CD4-positive, CD25-positive, alpha-beta regulatory T cell (primary cell): ENCODE data around the gene PIP5K1B. TPM values are rescaled to one million over a fixed set of nuclear protein-coding genes. Genes with fewer than 3 reads are reported as not detected.
A peak's percentile ranks its signal among the peaks of the same experiment; 100 is the strongest.

Source experiments
- ATAC-seq, 2 donors: fragments of 150-1000 bp; cut with Tn5 transposase; one replicate each; pipeline ENCODE4 v1.10.0; 2021; ENCODE audit warnings: low read depth in 2 of 2, moderate number of reproducible peaks in 2 of 2, moderate library complexity in 1 of 2
- DNase-seq, 3 donors: peaks; one replicate each; pipeline versions ENCODE4 v3.0.0 to v3.0.0-alpha.2; 2012 to 2022; ENCODE audit warnings: mixed read lengths in 1 of 3
- H3K27ac ChIP-seq: one replicate; pipeline ENCODE4 v1.7.0; 2013; ENCODE audit warnings: mild to moderate bottlenecking, low read length; ENCODE audit not compliant: insufficient read depth, poor library complexity, severe bottlenecking
- H3K27me3 ChIP-seq: one replicate; pipeline ENCODE4 v1.7.0; 2013; ENCODE audit warnings: low read length; ENCODE audit not compliant: control insufficient read depth, insufficient read depth
- H3K36me3 ChIP-seq: one replicate; pipeline ENCODE4 v1.7.0; 2013; ENCODE audit warnings: mild to moderate bottlenecking, low read length, moderate library complexity; ENCODE audit not compliant: control insufficient read depth, insufficient read depth
- H3K4me1 ChIP-seq: 2 replicates; pipeline ENCODE4 v1.7.0; 2013; ENCODE audit warnings: mild to moderate bottlenecking, low read length; ENCODE audit not compliant: insufficient read depth, control insufficient read depth, poor library complexity, severe bottlenecking
- H3K4me3 ChIP-seq: one replicate; pipeline ENCODE4 v1.7.0; 2013; ENCODE audit warnings: low read depth, mild to moderate bottlenecking, low read length, moderate library complexity
- H3K9me3 ChIP-seq, 2 experiments: 1 replicate in 1 of 2; 2 replicates in 1 of 2; pipeline ENCODE4 v1.7.0; 2013; ENCODE audit warnings: low read length in 2 of 2, mild to moderate bottlenecking in 1 of 2, moderate library complexity in 1 of 2; ENCODE audit not compliant: control insufficient read depth in 2 of 2
- H3K27ac Mint-ChIP-seq, 3 donors: one replicate each; pipeline ENCODE4 v1.8.0; 2020 to 2022; ENCODE audit warnings: mild to moderate bottlenecking in 3 of 3, mixed read lengths in 3 of 3, moderate library complexity in 2 of 3
- H3K27me3 Mint-ChIP-seq: one replicate; pipeline ENCODE4 v1.8.0; 2022; ENCODE audit warnings: mild to moderate bottlenecking, mixed read lengths
- H3K36me3 Mint-ChIP-seq: one replicate; pipeline ENCODE4 v1.8.0; 2020; ENCODE audit warnings: mixed read lengths
- H3K4me1 Mint-ChIP-seq, 4 donors: one replicate each; pipeline ENCODE4 v1.8.0; 2020 to 2022; ENCODE audit warnings: mixed read lengths in 4 of 4, mild to moderate bottlenecking in 1 of 4
- H3K4me3 Mint-ChIP-seq, 4 donors: one replicate each; pipeline ENCODE4 v1.8.0; 2020 to 2022; ENCODE audit warnings: mild to moderate bottlenecking in 4 of 4, mixed read lengths in 4 of 4, moderate library complexity in 3 of 4
- H3K9me3 Mint-ChIP-seq, 7 donors: one replicate each; pipeline ENCODE4 v1.8.0; 2020 to 2022; ENCODE audit warnings: mixed read lengths in 7 of 7, mild to moderate bottlenecking in 3 of 7, moderate library complexity in 2 of 7
- polyA plus RNA-seq, 4 donors: library from polyadenylated mRNA; unstranded; fragments of 300-500 nt; fragmentation: Illumina TruSeq; gene quantifications; one replicate each; pipeline ENCODE4 v1.2.3, GENCODE V29; 2021
- total RNA-seq: library from RNA; stranded (reverse); gene quantifications from one replicate; pipeline ENCODE4 v1.2.3, GENCODE V29; 2022

The PIP5K1B gene
- total and polyA plus RNA-seq, 5 donors from 2014 or later: 0.47 to 1.9 (median 1.0) TPM

GRCh38 chr9:68894502-68894901 lies 189.5 kb downstream of the PIP5K1B start:
- no peaks in the 10 kb centered on the region for H3K27me3 ChIP-seq
- H3K4me3 Mint-ChIP-seq: peak overlapping the region; percentile 29 to 71 (median 61)
- no peaks in the 10 kb centered on the region for H3K9me3 ChIP-seq
- peak overlapping the region; percentile 21 to 99 (median 83) for H3K27ac Mint-ChIP-seq
- H3K36me3 Mint-ChIP-seq: no peaks in the 10 kb centered on the region
- no peak overlapping the region for H3K27ac ChIP-seq
- peak overlapping the region; percentile 61 for H3K4me3 ChIP-seq
- no peaks in the 10 kb centered on the region for H3K36me3 ChIP-seq
- DNase-seq: peak in 1 of 3 donors; percentile 45
- H3K4me1 Mint-ChIP-seq: peaks cover 25 to 56% (median 34%) of the 10 kb centered on the region in 4 donors
- no peaks in the 10 kb centered on the region for H3K9me3 Mint-ChIP-seq
- peaks cover 24% of the 10 kb centered on the region for H3K4me1 ChIP-seq
- H3K27me3 Mint-ChIP-seq: no peaks in the 10 kb centered on the region
- ATAC-seq: no peak

DNA sequence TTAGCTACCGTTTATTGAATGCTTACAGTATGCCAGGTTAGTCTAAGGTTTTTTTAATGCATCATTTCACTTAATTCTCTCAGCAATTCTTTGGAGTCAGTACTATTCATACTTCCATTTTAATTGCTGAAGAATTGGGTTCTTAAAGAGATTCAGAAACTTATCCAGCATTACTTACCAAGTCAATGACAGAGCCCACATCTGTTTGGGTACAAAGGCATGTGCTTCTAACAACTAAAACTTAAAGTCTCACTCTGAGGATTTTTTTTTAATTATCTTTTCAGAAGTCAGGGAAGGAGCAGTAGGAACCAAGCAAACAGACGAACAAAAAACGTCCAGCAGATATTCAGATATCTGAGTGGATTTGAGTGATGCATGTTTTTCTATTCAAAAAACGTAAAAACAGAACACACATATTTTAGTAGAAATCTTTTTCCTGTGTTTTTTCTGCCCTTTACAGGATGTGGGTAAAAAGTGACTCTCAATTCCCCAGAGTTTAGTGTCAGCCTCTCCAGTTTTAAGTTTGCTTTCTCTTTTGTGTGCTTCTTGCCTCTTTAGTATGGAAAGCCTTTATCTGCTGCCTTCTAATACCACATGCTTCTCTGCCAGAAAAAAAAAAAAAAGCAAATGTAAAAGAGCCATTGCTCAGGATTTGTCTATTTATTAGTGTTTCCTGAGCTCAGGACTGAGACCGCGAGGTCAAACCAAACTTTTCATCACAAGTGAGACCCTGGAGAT lies 190.9 kb downstream of the PIP5K1B start:
- Histone ChIP-seq H3K36me3 (no peaks in the 10 kb centered on the region), H3K9me3 (no peaks in the 10 kb centered on the region), H3K4me1 (peaks cover 24% of the 10 kb centered on the region), H3K27ac (peak overlapping the region; percentile 65), H3K4me3 (peak overlapping the region; percentile 67), H3K27me3 (no peaks in the 10 kb centered on the region)
- Mint-ChIP-seq H3K36me3 (no peaks in the 10 kb centered on the region), H3K4me3 (peak overlapping the region; percentile 60 to 85 (median 74)), H3K4me1 (peaks cover 25 to 56% (median 34%) of the 10 kb centered on the region in 4 donors), H3K27me3 (no peaks in the 10 kb centered on the region), H3K27ac (peak overlapping the region; percentile 83 to 99 (median 89)), H3K9me3 (no peaks in the 10 kb centered on the region)
- ATAC-seq: peak; percentile 64 to 83
- DNase-seq: peak in 2 of 3 donors; percentile 43 to 90

DNA sequence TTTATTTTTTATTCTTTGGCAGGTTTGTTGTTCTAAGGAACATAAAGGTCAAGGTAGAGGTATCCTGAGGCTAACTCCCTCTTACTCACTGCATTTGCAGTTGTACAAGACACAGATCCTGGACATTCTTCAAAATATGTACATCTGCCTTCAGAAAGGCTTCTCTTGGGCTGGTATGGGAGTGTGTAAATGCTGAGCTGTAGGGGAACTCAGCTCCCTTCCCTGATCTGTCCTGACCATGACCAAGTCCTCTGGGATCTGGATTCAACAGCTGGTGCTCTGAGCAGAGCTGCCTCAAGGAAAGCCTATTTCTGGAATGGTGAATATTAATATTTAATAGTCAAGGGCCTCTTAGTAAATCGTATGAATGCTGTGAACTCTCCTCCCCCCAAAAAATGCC lies 191.4 kb downstream of the PIP5K1B start:
- no peak for DNase-seq
- no peaks in the 10 kb centered on the region for H3K9me3 Mint-ChIP-seq
- H3K27ac Mint-ChIP-seq: peak overlapping the region; percentile 83 to 99 (median 89)
- H3K4me3 ChIP-seq: peak overlapping the region; percentile 67
- H3K4me3 Mint-ChIP-seq: peak overlapping the region; percentile 58 to 77 (median 66)
- peaks cover 24% of the 10 kb centered on the region for H3K4me1 ChIP-seq
- H3K4me1 Mint-ChIP-seq: peaks cover 25 to 56% (median 34%) of the 10 kb centered on the region in 4 donors
- H3K27me3 ChIP-seq: no peaks in the 10 kb centered on the region
- H3K27me3 Mint-ChIP-seq: no peaks in the 10 kb centered on the region
- H3K36me3 ChIP-seq: no peaks in the 10 kb centered on the region
- no peak for ATAC-seq
- H3K36me3 Mint-ChIP-seq: no peaks in the 10 kb centered on the region
- no peaks in the 10 kb centered on the region for H3K9me3 ChIP-seq
- peak overlapping the region; percentile 65 for H3K27ac ChIP-seq

DNA sequence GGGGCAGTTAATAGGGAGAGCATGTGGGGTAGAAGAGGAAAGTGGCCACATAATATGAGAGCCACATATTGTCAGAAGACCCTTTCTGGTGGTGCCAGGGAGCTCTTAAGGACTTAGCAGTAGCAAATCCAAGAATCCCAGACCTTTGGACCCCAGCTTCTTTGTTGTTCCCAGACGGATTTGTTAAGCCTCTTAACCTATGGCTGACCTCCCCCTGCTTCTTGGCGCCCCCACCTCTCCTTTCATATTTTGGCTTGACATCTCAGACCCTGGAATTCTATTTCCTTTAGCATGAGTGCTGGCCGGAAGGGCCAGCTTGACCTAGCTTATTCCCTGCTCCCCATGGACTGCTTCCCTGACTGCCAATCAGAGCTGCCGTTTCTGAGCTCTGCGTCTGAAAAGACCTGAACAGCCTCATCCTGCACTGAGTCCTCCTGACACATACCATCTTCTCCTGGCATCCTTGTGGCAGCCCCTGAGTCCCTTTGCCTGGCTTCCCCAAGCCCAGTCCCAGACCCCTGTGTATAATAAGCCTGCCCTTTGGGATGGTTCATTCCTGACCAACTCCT lies 192.6 kb downstream of the PIP5K1B start:
- H3K27me3 ChIP-seq: no peaks in the 10 kb centered on the region
- no peaks in the 10 kb centered on the region for H3K9me3 ChIP-seq
- H3K27ac ChIP-seq: no peak overlapping the region
- no peaks in the 10 kb centered on the region for H3K36me3 ChIP-seq
- no peak overlapping the region for H3K4me3 ChIP-seq
- H3K27me3 Mint-ChIP-seq: no peaks in the 10 kb centered on the region
- H3K4me3 Mint-ChIP-seq: peak overlapping the region in 1 of 4 donors; percentile 9
- H3K4me1 Mint-ChIP-seq: peaks cover 25 to 56% (median 34%) of the 10 kb centered on the region in 4 donors
- H3K27ac Mint-ChIP-seq: peak overlapping the region; percentile 83 to 99 (median 83)
- ATAC-seq: no peak
- H3K9me3 Mint-ChIP-seq: no peaks in the 10 kb centered on the region
- DNase-seq: no peak
- H3K4me1 ChIP-seq: peaks cover 24% of the 10 kb centered on the region
- H3K36me3 Mint-ChIP-seq: no peaks in the 10 kb centered on the region

- Mint-ChIP-seq H3K27ac (peak overlapping the region; percentile 54 to 83 (median 83)), H3K4me1 (peaks cover 25 to 52% (median 35%) of the 10 kb centered on the region in 4 donors), H3K4me3 (peak overlapping the region in 1 of 4 donors; percentile 34), H3K27me3 (no peaks in the 10 kb centered on the region), H3K9me3 (no peaks in the 10 kb centered on the region), H3K36me3 (no peaks in the 10 kb centered on the region)
- Histone ChIP-seq H3K36me3 (no peaks in the 10 kb centered on the region), H3K4me1 (peaks cover 24% of the 10 kb centered on the region), H3K27ac (no peak overlapping the region), H3K9me3 (no peaks in the 10 kb centered on the region), H3K27me3 (no peaks in the 10 kb centered on the region), H3K4me3 (no peak overlapping the region)
- no peak for DNase-seq
- no peak for ATAC-seq
Measured at GRCh38 chr9:68898781-68899439, 193.9 kb downstream of the PIP5K1B start.

- peak overlapping the region in 1 of 3 donors; percentile 86 for H3K27ac Mint-ChIP-seq
- Histone ChIP-seq H3K36me3 (no peaks in the 10 kb centered on the region), H3K27me3 (no peaks in the 10 kb centered on the region), H3K9me3 (no peaks in the 10 kb centered on the region), H3K4me1 (no peaks in the 10 kb centered on the region), H3K27ac (no peak overlapping the region), H3K4me3 (no peak overlapping the region)
- DNase-seq (peak in 1 of 3 donors; percentile 72), ATAC-seq (peak; percentile 65 to 77)
- no peaks in the 10 kb centered on the region for H3K36me3 Mint-ChIP-seq
- peaks cover 6% of the 10 kb centered on the region for H3K27me3 Mint-ChIP-seq
- H3K4me1 Mint-ChIP-seq: peaks cover 4 to 10% (median 7%) of the 10 kb centered on the region in 4 donors
- H3K4me3 Mint-ChIP-seq: no peak overlapping the region
- H3K9me3 Mint-ChIP-seq: peaks cover 0 to 1% (median 0%) of the 10 kb centered on the region in 7 donors
Measured at GRCh38 chr9:68904454-68904853, 199.4 kb downstream of the PIP5K1B start.

DNA sequence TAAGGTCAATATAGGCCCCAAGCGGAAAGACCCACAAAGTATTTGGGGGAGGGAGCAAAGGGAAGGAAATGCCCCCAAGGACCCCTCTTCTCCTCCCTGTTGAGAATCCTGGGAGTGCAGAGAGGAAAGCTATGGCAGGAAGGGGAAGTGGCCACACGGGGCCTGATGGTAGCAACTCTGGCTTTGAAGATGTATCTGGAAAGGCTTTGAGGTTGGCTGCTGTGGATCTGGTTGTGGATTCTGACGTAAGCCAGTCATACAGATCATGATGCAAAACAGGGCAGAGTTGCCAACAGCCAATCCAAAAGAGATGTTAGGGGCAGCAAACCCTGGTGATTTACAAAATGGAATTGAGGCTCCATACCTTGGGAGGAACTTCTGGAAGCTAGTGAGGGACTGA lies 200.1 kb downstream of the PIP5K1B start:
- ATAC-seq (no peak), DNase-seq (peak in 1 of 3 donors; percentile 49)
- Mint-ChIP-seq H3K9me3 (peaks cover 0 to 1% (median 0%) of the 10 kb centered on the region in 7 donors), H3K27me3 (peaks cover 6% of the 10 kb centered on the region), H3K4me3 (no peak overlapping the region), H3K36me3 (no peaks in the 10 kb centered on the region), H3K4me1 (peaks cover 4 to 8% (median 7%) of the 10 kb centered on the region in 4 donors), H3K27ac (peak overlapping the region in 2 of 3 donors; percentile 64 to 86)
- no peak overlapping the region for H3K27ac ChIP-seq
- H3K9me3 ChIP-seq: no peaks in the 10 kb centered on the region
- no peaks in the 10 kb centered on the region for H3K27me3 ChIP-seq
- H3K4me3 ChIP-seq: no peak overlapping the region
- no peaks in the 10 kb centered on the region for H3K4me1 ChIP-seq
- no peaks in the 10 kb centered on the region for H3K36me3 ChIP-seq
